A549 (cell line): Measurements from ENCODE around the gene MAGI2. TPM values are rescaled to one million over a fixed set of nuclear protein-coding genes. Genes with fewer than 3 reads are reported as not detected.

Source experiments
- ATAC-seq, 2 experiments: fragments of 200-7000 bp in 1 of 2; fragments of >200 bp in 1 of 2; cut with Nextera tagmentation in 1 of 2; cut with Tn5 transposase in 1 of 2; 3 replicates each; pipeline versions ENCODE4 v1.8.0 to v1.9.1; 2018 to 2020; ENCODE audit warnings: mild to moderate bottlenecking in 1 of 2, moderate library complexity in 1 of 2
- CTCF ChIA-PET: fragments of 300-600 bp; sonication (Branson Sonifier 250); formaldehyde crosslinking; extraction: SDS; loops from one replicate; lab custom pipeline; 2021; ENCODE audit warnings: antibody characterized with exemption, inconsistent platforms; lab: Yijun Ruan, JAX
- POLR2A ChIA-PET: fragments of 350-600 bp; formaldehyde crosslinking; extraction: SDS; loops from one replicate; lab custom pipeline; 2021; ENCODE audit warnings: antibody characterized with exemption, inconsistent platforms; lab: Yijun Ruan, JAX
- DNase-seq, 2 experiments: peaks; one replicate each; pipeline versions ENCODE4 v3.0.0 to v3.0.0-alpha.2; 2011 to 2016; ENCODE audit warnings: low read depth in 1 of 2, low spot score in 1 of 2
- FAIRE-seq: peaks from 2 replicates; lab custom pipeline; 2011; peaks lifted over from hg19 to GRCh38; lab: Jason Lieb, UNC
- H3K27ac ChIP-seq, 2 experiments: fragments of >200 bp; sonication (Bioruptor Twin); formaldehyde crosslinking; 3 replicates each; pipeline ENCODE4 v1.5.1; 2016 to 2017
- H3K4me1 ChIP-seq: fragments of >200 bp; sonication (Bioruptor Twin); formaldehyde crosslinking; 3 replicates; pipeline ENCODE4 v1.6.1; 2016
- H3K4me2 ChIP-seq: fragments of >200 bp; sonication (Bioruptor Twin); formaldehyde crosslinking; 3 replicates; pipeline ENCODE4 v1.6.1; 2016
- H3K4me3 ChIP-seq: fragments of >200 bp; sonication (Bioruptor Twin); formaldehyde crosslinking; 3 replicates; pipeline ENCODE4 v1.5.1; 2016
- H3K9me3 ChIP-seq: fragments of >200 bp; sonication (Bioruptor Twin); formaldehyde crosslinking; 3 replicates; pipeline ENCODE4 v1.6.1; 2016
- CBX8 ChIP-seq: fragments of 200-600 bp; sonication (generic); IDR thresholded peaks from 2 replicates; pipeline ENCODE4 v1.6.1; 2016
- CEBPB ChIP-seq, 2 experiments: fragments of >200 bp in 1 of 2; sonication (Bioruptor Twin) in 1 of 2; formaldehyde crosslinking in 1 of 2; IDR thresholded peaks; 2 replicates each; pipeline ENCODE4 v1.6.1; 2012 to 2016
- CHD2 ChIP-seq: fragments of 150-350 bp; IDR thresholded peaks from 2 replicates; pipeline ENCODE4 v1.6.1; 2014; ENCODE audit warnings: low read length; ENCODE audit not compliant: partially characterized antibody
- FOSB ChIP-seq: fragments of 250-450 bp; sonication (Bioruptor Pico); IDR thresholded peaks from 2 replicates; pipeline ENCODE4 v1.5.0; 2020; ENCODE audit warnings: mild to moderate bottlenecking, moderate library complexity
- FOSL2 ChIP-seq, 2 experiments: fragments of 450-650 bp in 1 of 2; fragments of >200 bp in 1 of 2; sonication (Bioruptor Twin) in 1 of 2; formaldehyde crosslinking; IDR thresholded peaks; 2 replicates each; pipeline versions ENCODE4 v1.5.0 to v1.6.1; 2016 to 2020; ENCODE audit warnings: mild to moderate bottlenecking in 1 of 2, moderate library complexity in 1 of 2
- FOXS1 ChIP-seq: fragments of 250-450 bp; sonication (Bioruptor Pico); IDR thresholded peaks from 2 replicates; pipeline ENCODE4 v1.5.0; 2020; ENCODE audit warnings: mild to moderate bottlenecking, moderate library complexity
- GATA3 ChIP-seq: IDR thresholded peaks from 2 replicates; pipeline ENCODE4 v1.6.1; 2012; ENCODE audit warnings: borderline replicate concordance
- HDAC2 ChIP-seq: fragments of 200-600 bp; sonication (generic); IDR thresholded peaks from 2 replicates; pipeline ENCODE4 v1.6.1; 2016
- HOXB5 ChIP-seq: fragments of 250-450 bp; sonication (Bioruptor Pico); IDR thresholded peaks from 2 replicates; pipeline ENCODE4 v1.5.0; 2020; ENCODE audit warnings: mild to moderate bottlenecking, moderate library complexity
- KDM5A ChIP-seq: fragments of 200-600 bp; sonication (generic); IDR thresholded peaks from 2 replicates; pipeline ENCODE4 v1.6.1; 2016; ENCODE audit warnings: antibody characterized with exemption, mild to moderate bottlenecking
- MAZ ChIP-seq: fragments of 150-350 bp; IDR thresholded peaks from 2 replicates; pipeline ENCODE4 v1.6.1; 2014; ENCODE audit warnings: antibody characterized with exemption, low read depth, low read length, borderline replicate concordance
- MYC ChIP-seq: IDR thresholded peaks from 2 replicates; pipeline ENCODE4 v1.6.1; 2012; ENCODE audit warnings: mild to moderate bottlenecking, inconsistent platforms, low read length, improper control_type of control experiment, borderline replicate concordance
- PHF8 ChIP-seq: fragments of 200-600 bp; sonication (generic); IDR thresholded peaks from 2 replicates; pipeline ENCODE4 v1.6.1; 2016; ENCODE audit warnings: low read depth, mild to moderate bottlenecking, antibody characterized with exemption, moderate library complexity, borderline replicate concordance
- RAD21 ChIP-seq, 2 experiments: fragments of >200 bp in 1 of 2; sonication (Bioruptor Twin) in 1 of 2; formaldehyde crosslinking in 1 of 2; IDR thresholded peaks in 1 of 2; conservative IDR thresholded peaks in 1 of 2; 2 replicates in 1 of 2; 3 replicates in 1 of 2; pipeline ENCODE4 v1.6.1; 2012 to 2018; ENCODE audit warnings: inconsistent platforms in 1 of 2
- RARB ChIP-seq: fragments of 250-450 bp; sonication (Bioruptor Pico); IDR thresholded peaks from 2 replicates; pipeline ENCODE4 v1.8.0; 2021; ENCODE audit warnings: mild to moderate bottlenecking, moderate library complexity
- SREBF2 ChIP-seq: fragments of 450-650 bp; IDR thresholded peaks from 2 replicates; pipeline ENCODE4 v1.6.1; 2014; ENCODE audit warnings: mild to moderate bottlenecking, moderate library complexity
- TFCP2L1 ChIP-seq: fragments of 250-450 bp; sonication (Bioruptor Pico); IDR thresholded peaks from 2 replicates; pipeline ENCODE4 v1.5.0; 2021; ENCODE audit warnings: mild to moderate bottlenecking
- TP53 ChIP-seq: fragments of 250-450 bp; sonication (Bioruptor Pico); IDR thresholded peaks from 2 replicates; pipeline ENCODE4 v1.5.0; 2021; ENCODE audit warnings: mild to moderate bottlenecking, moderate library complexity
- ZC3H11A ChIP-seq: fragments of 450-650 bp; IDR thresholded peaks from 2 replicates; pipeline ENCODE4 v1.6.1; 2014; ENCODE audit warnings: antibody characterized with exemption, mild to moderate bottlenecking
- ZNF302 ChIP-seq: fragments of 250-450 bp; sonication (Bioruptor Pico); IDR thresholded peaks from 2 replicates; pipeline ENCODE4 v1.9.0; 2021; ENCODE audit warnings: inconsistent platforms, mild to moderate bottlenecking, moderate library complexity
- WGBS: methylation state at CpG from one replicate; pipeline ENCODE4 v1.1.6; 2017; ENCODE audit errors: missing lambda C conversion rate; 5-methylcytosine and 5-hydroxymethylcytosine counted together
- polyA plus RNA-seq, 4 experiments: library from polyadenylated mRNA; depleted of rRNA in 3 of 4; stranded (reverse); fragments of >200 nt; fragmentation: RNase III in 1 of 4; extraction: RNeasy Plus Mini Kit Qiagen cat#74134 plus additional on column Dnase treatment in 1 of 4; gene quantifications; 2 replicates in 3 of 4; 3 replicates in 1 of 4; pipeline ENCODE4 v1.2.3, GENCODE V29; 2011 to 2017
- TF ChIP-seq, protein P1 (sequence below): fragments of 150-350 bp; IDR thresholded peaks from 2 replicates; pipeline ENCODE4 v1.6.1; 2014; ENCODE audit warnings: low read depth, mild to moderate bottlenecking, low read length
- TF ChIP-seq, protein P2 (sequence below): fragments of >200 bp; sonication (Bioruptor Twin); formaldehyde crosslinking; IDR thresholded peaks from 2 replicates; pipeline ENCODE4 v1.6.1; 2016
- TF ChIP-seq, protein P3 (sequence below): fragments of >200 bp; sonication (Bioruptor Twin); formaldehyde crosslinking; IDR thresholded peaks from 3 replicates; pipeline ENCODE4 v1.5.1; 2016
- TF ChIP-seq, protein P4 (sequence below): fragments of 200-600 bp; sonication (generic); IDR thresholded peaks from 2 replicates; pipeline ENCODE4 v1.6.1; 2016; ENCODE audit warnings: antibody characterized with exemption, mild to moderate bottlenecking, moderate library complexity

Gene MAGI2
- polyA plus RNA-seq, 2 of the 4 experiments (the other 2 are of a cell fraction), result 0.48 to 0.81 TPM

DNA sequence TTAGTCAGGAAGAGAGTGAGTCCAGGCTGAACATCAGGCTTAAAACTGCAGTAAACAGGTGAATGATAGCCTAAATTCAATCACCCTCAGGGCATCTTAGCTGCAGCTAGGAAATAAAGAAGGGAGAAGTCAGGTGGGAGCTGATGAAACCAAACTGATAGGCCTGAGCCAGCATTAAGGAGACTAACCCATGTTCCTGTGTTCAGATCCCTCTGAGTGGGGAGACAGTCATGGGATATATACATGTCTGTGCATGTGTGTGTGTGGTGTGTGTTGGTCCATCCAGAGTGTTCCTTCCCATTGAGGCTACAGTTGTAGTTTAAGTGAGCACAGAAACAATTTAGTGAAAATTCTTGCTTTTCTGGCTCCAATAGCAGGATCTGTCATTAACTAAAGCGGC lies 1174.0 kb downstream of the MAGI2 start (continued):
- TF ChIP-seq RAD21 (conservative IDR thresholded peaks at IDR 0.05 in 1 of 2, IDR thresholded peaks at IDR 0.05 in 1 of 2) (no peak), FOXS1 (CRISPR knock-in tag) (no peak), FOSB (CRISPR knock-in tag) (no peak), MYC (no peak), HDAC2 (no peak), CHD2 (no peak)
- TF ChIP-seq, protein P1, sequence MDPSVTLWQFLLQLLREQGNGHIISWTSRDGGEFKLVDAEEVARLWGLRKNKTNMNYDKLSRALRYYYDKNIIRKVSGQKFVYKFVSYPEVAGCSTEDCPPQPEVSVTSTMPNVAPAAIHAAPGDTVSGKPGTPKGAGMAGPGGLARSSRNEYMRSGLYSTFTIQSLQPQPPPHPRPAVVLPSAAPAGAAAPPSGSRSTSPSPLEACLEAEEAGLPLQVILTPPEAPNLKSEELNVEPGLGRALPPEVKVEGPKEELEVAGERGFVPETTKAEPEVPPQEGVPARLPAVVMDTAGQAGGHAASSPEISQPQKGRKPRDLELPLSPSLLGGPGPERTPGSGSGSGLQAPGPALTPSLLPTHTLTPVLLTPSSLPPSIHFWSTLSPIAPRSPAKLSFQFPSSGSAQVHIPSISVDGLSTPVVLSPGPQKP, result no peak
- TF ChIP-seq, protein P2, sequence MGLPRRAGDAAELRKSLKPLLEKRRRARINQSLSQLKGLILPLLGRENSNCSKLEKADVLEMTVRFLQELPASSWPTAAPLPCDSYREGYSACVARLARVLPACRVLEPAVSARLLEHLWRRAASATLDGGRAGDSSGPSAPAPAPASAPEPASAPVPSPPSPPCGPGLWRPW, result no peak

DNA sequence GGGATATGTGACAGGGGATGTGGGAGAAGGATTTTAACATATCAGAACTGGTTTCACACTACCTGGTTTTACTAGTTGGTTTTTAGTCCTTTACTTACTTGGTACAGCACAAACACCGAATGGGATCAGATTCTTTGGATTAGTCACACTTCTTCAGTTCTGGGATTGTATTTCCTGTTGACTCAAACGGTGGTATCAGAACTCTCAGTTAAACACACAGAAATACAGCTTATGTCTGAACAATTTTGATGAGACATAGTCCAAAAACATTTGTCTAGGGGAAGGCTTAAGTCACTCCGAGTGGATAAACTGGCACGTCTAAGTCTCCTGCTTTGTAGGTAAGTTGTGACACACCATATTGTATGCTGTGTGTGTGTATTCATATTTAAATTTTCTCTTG lies 1174.4 kb downstream of the MAGI2 start:
- ATAC-seq (no peak), DNase-seq (no peak), FAIRE-seq (no peak)
- no peak overlapping the region for H3K4me2 ChIP-seq
- CTCF ChIA-PET, result no interaction called here
- no peaks in the 10 kb centered on the region for H3K4me1 ChIP-seq
- TF ChIP-seq, protein P3, sequence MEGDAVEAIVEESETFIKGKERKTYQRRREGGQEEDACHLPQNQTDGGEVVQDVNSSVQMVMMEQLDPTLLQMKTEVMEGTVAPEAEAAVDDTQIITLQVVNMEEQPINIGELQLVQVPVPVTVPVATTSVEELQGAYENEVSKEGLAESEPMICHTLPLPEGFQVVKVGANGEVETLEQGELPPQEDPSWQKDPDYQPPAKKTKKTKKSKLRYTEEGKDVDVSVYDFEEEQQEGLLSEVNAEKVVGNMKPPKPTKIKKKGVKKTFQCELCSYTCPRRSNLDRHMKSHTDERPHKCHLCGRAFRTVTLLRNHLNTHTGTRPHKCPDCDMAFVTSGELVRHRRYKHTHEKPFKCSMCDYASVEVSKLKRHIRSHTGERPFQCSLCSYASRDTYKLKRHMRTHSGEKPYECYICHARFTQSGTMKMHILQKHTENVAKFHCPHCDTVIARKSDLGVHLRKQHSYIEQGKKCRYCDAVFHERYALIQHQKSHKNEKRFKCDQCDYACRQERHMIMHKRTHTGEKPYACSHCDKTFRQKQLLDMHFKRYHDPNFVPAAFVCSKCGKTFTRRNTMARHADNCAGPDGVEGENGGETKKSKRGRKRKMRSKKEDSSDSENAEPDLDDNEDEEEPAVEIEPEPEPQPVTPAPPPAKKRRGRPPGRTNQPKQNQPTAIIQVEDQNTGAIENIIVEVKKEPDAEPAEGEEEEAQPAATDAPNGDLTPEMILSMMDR, result no peak
- TF ChIP-seq FOSL2 (IDR thresholded peaks at IDR 0.05), result no peak
- TF ChIP-seq FOSL2 (CRISPR knock-in tag; IDR thresholded peaks at IDR 0.05), result no peak
- no peak for TF ChIP-seq MAZ
- no peak for TF ChIP-seq TP53 (CRISPR knock-in tag)
- TF ChIP-seq SREBF2, result no peak
- no peak for TF ChIP-seq CHD2
- TF ChIP-seq ZNF302 (CRISPR knock-in tag), result no peak
- TF ChIP-seq ZC3H11A, result no peak
- TF ChIP-seq HOXB5 (CRISPR knock-in tag), result no peak
- no peak for TF ChIP-seq FOXS1 (CRISPR knock-in tag)
- no peak for TF ChIP-seq KDM5A
- TF ChIP-seq CBX8, result no peak
- no peak for TF ChIP-seq CEBPB (IDR thresholded peaks at IDR 0.05)
- no peak for TF ChIP-seq RARB (CRISPR knock-in tag)
- no peak for TF ChIP-seq PHF8
- no peak for TF ChIP-seq TFCP2L1 (CRISPR knock-in tag)
- no peak for TF ChIP-seq HDAC2
- TF ChIP-seq, protein P4, sequence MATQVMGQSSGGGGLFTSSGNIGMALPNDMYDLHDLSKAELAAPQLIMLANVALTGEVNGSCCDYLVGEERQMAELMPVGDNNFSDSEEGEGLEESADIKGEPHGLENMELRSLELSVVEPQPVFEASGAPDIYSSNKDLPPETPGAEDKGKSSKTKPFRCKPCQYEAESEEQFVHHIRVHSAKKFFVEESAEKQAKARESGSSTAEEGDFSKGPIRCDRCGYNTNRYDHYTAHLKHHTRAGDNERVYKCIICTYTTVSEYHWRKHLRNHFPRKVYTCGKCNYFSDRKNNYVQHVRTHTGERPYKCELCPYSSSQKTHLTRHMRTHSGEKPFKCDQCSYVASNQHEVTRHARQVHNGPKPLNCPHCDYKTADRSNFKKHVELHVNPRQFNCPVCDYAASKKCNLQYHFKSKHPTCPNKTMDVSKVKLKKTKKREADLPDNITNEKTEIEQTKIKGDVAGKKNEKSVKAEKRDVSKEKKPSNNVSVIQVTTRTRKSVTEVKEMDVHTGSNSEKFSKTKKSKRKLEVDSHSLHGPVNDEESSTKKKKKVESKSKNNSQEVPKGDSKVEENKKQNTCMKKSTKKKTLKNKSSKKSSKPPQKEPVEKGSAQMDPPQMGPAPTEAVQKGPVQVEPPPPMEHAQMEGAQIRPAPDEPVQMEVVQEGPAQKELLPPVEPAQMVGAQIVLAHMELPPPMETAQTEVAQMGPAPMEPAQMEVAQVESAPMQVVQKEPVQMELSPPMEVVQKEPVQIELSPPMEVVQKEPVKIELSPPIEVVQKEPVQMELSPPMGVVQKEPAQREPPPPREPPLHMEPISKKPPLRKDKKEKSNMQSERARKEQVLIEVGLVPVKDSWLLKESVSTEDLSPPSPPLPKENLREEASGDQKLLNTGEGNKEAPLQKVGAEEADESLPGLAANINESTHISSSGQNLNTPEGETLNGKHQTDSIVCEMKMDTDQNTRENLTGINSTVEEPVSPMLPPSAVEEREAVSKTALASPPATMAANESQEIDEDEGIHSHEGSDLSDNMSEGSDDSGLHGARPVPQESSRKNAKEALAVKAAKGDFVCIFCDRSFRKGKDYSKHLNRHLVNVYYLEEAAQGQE, result no peak
- TF ChIP-seq GATA3, result no peak
- H3K27ac ChIP-seq, result no peak overlapping the region
- 4% methylated on average over 4 of the region's 4 CpGs for WGBS
- H3K9me3 ChIP-seq, result no peaks in the 10 kb centered on the region
- no peak overlapping the region for H3K4me3 ChIP-seq
- POLR2A ChIA-PET, result no interaction called here
